Measurements from ENCODE around the gene IQGAP2.
"Not testable (repeated sequence)": the region's sequence is repeated elsewhere in the genome, so short reads cannot be mapped to it uniquely, and the experiment has no call there.

The IQGAP2 gene

DNA sequence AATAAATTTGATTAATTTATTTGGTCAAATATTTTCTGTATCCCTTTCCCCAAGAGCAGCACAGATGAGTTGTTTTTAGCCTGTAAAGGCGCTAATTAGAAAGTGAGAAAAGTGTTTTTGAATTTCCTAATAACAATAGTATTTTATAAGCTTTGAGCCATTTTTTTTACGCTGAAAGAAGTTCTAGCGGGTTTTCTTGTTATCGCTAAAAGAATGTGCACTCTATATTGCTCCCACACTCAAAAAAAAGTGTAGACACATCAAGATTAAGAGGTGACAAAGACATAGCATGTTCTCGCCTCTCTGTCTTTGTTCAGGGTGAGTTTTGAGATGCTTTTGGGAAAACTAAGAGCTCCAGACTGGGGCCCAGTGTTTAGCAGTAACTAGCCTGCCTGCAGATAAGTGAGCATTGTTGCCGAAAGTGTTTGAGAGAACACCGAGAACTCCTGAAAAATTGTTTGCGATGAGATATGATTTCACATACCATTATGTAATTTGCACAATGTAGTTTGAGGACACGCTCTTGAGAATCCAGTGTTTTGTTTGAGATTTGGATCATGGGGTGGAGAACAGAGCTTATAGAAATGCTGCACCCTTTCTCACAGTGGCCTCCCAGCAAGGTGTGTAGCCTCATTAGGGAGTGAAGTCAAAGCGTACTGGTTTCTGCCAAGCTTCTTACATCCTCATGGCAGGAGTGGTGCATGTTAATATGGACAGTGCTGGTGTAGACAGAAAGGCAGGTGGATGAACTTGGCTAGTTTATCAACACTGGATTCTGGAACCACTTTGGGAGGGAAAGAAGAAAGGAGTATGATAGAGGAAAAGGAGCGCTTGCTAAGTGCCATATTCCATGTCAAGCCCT, 314.4 kb downstream of the IQGAP2 start:
- DNase-seq (ENCODE audit: low spot score): no peak

DNA sequence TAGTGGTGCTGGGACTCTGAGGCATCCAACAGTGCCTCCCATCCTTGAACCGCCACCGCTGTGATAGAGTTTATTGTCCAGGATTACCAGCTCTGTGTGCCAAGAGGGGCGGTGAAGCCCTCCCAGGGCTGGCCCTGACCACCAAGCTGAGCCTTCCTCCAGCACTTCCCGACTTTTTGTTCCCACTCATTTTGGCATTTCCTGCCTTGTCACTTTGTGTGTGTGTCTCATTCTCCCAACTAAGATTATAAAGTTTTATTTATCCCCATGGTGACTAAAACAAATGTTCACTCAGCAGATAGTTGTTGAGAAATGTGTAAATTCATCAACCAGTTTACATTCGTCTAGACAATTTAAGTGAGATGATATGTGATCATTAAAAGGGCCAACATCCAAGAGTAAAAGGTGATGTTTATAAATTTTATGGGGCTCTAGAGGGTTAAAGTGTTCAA, 315.3 kb downstream of the IQGAP2 start:
- no peak for DNase-seq (ENCODE audit: low spot score)

DNA sequence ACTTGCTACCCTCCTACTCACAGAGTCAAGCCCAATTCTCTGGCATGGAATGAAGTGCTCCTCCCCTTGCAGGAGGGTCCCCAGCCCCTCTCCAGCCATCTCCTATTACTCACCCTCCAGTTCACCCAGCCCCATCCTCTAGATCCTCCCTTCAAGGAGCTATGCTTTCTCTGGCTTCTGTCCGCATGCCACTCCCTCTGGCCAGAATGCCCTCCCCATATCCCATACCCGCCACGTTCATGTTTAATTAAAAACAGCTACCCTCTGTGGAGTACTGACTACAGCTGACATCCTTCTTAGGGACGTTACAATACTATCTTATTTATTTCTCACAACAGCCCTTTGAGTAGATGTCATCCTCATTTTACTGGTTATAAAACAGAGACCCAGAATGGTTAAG, 315.8 kb downstream of the IQGAP2 start:
- DNase-seq (ENCODE audit: low spot score): no peak

DNA sequence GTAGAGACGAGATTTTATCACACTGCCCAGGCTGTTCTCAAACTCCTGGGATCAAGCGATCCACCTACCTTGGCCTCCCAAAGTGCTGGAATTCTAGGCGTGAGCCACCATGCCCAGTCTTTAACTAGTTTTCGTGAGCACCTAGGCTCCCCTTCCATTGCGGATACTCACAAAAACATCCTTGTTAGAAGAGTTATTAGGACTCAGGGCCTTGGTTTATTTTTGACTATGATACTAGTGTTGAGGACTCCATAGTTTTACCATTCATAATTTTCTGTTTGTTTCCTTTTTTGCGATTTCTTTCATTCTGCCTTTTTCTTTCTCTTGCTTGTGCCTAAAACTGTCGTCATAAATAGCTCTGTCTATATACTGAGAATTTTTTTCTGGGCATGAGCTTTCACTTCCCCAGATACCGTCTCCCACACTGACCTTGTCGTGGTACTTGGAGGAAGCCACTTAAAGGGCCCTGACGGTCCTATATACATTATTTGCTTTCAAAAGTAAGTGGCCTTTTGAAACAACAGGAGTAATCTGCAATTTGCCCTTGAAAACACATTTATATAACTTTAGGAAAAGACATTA, 318.0 kb downstream of the IQGAP2 start:
- DNase-seq (ENCODE audit: low spot score): no peak

DNA sequence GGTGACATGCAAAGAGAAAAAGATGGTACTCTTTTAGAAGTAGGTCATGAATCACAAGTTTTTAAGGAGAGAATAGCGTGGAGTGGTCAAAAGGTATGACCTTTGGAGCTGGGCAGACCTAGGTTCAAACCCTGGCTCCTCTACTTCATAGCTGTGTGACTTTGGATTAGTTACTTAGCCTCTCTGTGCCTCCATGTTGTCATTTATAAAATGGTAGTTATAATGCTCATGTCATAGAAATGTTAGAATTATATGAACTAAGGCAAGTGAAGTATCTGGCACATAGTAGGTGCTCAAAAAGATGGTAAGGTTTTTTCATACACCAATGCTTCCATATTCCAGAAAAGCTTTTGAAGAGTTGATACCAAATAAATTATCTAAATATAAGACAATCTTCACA, 320.2 kb downstream of the IQGAP2 start:
- DNase-seq (ENCODE audit: low spot score): no peak

DNA sequence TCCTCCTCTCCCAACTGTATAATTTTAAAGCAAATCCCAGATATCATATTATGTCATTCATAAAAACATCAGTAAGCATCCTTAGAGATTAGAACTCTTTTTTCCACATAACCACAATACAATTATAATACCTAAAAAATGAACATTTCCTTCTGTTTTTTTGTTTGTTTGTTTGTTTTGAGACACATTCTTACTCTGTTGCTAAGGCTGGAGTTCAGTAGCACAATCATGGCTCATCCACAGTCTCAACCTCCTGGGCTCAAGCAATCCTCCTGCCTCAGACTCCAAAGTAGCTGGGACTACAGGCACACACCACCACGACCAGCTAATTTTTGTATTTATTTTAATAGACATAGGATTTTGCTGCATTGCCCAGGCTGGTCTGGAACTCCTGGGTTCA, 320.8 kb downstream of the IQGAP2 start:
- no peak for DNase-seq (ENCODE audit: low spot score)

DNA sequence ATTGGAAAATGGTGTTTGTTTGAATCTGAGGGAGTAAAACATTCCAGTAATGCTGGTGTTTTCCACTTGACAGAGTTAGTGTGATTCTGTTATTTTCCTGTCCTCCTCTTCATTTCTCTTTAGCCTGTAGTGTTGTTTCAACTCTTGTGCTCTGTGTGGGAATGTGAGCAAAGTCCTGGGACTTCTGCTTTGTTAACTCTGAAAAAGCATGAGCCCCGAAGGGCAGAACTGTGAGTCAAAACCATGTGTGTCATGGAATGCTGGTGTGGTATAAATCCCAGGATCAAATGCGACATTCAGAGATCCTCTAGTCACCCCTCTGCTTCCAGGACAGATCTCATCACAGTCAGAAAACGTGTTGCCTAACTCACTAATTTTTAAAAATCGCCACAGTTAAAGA, 321.8 kb downstream of the IQGAP2 start:
- no peak for DNase-seq (ENCODE audit: low spot score)

DNA sequence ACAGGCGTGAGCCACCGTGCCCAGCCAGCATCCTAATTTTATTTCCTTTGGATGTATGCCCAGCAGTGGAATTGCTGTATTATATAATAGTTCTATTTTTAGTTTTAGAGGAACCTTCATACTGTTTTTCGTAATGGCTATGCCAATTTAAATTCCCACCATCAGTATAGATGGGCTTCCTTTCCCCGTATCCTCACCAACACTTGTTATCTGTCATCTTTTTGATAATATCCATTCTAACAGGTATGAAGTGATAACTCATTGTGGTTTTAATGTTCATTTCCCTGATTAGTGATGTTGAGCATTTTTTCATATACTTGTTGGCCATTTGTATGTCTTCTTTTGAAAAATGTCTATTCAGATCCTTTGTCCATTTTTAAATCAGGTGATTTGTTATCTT, 325.9 kb downstream of the IQGAP2 start:
- no peak for DNase-seq (ENCODE audit: low spot score)

DNA sequence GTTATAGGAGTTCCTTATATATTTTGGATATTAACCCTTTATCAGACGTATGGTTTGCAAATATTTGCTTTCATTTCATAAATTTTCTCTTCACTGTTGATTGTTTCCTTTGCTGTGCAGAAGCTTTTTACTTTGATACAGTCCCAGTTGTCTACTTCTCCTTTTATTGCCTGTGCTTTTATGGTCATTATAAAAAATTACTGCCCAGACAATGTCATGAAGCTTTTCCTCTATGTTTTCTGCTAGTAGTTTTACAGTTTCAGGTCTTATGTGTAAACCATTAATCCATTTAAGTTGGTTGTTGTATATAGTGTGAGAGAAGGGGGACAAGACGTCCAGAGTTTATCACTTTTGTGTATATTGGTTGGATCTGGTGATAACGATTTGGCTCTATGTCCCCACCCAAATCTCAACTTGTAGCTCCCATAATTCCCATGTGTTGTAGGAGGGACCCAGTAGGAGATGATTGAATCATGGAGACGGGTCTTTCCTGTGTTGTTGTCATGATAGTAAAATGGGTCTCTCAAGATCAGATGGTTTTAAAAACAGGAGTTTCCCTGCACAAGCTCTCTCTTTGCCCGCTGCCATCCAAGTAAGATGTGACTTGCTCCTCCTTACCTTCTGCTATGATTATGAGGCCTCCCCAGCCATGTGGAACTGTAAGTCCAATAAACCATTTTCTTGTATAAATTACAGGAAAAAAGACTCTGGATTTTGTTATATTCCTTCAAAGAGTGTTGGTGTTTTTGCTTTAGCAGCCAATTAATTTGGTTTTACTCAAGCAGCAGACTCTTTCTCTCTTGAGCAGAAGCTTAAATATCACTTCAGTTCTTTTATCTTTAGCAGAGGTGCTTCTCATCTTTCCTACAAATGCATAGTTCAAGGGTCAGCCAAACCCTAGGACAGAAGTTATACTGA, 326.5 kb downstream of the IQGAP2 start:
- no peak for DNase-seq (ENCODE audit: low spot score)

DNA sequence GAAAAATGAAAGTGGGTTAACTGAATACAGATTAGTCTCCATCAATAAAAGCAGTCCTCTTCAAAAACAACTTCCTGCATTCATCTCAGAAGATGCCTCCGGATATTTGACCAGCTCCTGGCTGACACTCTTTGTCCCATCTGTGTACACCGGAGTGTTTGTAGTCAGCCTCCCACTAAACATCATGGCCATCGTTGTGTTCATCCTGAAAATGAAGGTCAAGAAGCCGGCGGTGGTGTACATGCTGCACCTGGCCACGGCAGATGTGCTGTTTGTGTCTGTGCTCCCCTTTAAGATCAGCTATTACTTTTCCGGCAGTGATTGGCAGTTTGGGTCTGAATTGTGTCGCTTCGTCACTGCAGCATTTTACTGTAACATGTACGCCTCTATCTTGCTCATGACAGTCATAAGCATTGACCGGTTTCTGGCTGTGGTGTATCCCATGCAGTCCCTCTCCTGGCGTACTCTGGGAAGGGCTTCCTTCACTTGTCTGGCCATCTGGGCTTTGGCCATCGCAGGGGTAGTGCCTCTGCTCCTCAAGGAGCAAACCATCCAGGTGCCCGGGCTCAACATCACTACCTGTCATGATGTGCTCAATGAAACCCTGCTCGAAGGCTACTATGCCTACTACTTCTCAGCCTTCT, 329.4 kb downstream of the IQGAP2 start:
- DNase-seq (ENCODE audit: low spot score): no peak

DNA sequence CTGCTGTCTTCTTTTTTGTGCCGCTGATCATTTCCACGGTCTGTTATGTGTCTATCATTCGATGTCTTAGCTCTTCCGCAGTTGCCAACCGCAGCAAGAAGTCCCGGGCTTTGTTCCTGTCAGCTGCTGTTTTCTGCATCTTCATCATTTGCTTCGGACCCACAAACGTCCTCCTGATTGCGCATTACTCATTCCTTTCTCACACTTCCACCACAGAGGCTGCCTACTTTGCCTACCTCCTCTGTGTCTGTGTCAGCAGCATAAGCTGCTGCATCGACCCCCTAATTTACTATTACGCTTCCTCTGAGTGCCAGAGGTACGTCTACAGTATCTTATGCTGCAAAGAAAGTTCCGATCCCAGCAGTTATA, 329.9 kb downstream of the IQGAP2 start:
- no peak for DNase-seq (ENCODE audit: low spot score)

DNA sequence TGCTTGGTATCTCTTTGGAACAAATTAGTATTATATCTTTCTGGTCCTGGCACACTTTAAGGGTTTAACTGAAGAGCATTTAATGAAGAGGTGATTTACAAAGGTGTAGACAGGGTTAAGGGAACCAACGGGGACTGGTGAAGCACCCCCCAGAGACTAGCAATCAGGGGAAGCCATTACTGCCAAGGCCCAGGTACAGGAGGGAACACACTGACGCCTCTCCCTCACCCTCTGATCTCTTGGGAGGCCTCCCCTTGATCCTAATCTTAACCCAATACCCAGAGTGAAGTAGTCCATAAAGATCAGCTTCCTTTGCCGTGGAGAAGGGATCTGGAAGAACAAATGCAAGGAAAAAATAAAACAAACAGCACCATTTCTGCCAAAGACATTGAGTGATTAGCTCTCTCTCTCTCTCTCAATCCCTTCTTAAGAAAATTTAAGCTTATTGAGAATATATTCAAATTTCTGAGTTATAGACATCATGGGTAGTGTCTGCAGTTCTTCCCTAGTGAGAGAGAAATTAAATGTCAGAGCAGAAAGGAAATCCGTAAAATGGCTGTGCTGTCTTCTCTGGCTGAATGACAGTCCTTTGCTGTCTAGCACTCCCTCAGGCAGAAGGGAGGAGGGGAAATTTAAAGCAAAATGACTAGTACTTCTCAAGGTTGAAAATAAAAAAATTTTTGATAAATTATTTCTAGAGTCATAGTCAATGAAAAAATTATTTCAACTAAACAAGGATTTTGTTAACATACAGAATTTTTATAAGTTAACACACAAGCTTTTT, 332.9 kb downstream of the IQGAP2 start:
- no peak for DNase-seq (ENCODE audit: low spot score)

DNA sequence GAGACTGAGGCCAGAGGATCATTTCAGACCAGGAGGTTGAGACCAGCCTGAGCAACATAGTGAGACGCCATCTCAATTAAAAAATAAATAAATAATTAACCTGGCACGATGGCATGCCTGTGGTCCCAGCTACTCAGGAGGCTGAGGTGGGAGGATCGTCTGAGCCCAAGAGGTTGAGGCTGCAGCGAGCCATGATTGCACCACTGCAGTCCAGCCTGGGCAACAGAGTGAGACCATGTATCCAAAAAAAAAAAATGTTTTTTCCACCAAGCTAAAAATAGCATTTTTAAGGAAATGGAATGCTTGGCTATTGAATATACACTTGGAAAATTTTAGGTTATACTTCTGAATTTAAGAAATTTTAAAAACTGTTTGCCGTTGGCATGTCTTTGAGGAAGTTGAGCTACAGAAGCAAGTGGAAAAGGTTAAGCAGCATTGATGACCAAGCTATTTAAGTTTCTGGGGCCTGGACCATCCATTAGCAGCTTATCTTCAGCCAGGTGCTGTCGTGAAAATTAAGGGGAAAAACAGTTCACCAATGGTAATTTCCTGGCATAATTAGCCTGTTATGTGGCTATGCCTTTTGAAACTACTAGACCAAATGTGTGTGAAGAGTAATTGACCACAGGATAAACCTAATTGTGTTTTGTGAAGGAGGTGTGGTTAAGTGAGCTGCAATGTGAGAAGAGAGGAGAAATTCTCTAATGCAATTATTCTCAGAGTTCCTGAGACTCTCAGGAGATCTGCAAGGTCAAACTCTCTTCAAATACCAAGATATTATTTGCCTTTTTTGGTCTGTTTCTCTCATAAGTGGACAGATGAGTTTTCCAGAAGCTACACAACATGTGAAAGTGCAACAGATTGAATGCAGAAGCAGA, 333.8 kb downstream of the IQGAP2 start:
- DNase-seq (ENCODE audit: low spot score): no peak

DNA sequence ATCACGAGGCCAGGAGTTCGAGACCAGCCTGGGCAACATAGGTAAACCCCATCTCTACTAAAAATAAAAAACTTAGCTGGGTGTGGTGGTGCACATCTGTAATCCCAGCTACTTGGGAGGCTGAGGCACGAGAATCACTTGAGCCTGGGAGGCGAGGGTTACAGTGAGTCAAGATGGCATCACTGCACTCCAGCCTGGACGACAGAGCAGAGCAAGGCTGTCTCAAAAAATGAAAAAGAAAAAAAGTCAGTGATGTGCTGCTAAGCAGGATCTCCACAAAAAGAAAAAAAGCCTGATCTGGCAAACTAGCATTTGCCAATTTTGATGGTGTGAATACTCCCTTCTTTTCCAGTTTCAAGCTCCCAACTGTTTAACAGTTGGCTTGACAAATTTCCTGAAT, 334.8 kb downstream of the IQGAP2 start:
- no peak for DNase-seq (ENCODE audit: low spot score)

DNA sequence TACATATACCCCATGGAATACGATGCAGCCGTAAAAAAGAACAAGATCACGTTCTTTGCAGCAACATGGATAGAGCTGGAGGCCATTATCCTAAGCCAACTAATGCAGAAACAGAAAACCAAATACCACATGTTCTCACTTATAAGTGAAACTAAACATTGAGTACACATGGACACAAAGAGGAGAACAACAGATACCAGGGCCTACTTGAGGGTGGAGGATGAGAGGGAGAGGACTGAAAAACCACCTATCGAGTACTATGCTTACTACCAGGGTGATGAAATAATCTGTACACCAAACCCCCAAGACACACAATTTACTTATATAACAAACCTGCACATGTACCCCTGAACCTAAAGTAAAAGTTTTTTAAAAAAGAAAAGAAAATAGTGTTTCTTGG, 338.4 kb downstream of the IQGAP2 start:
- not testable (repeated sequence) for DNase-seq (ENCODE audit: low spot score)

DNA sequence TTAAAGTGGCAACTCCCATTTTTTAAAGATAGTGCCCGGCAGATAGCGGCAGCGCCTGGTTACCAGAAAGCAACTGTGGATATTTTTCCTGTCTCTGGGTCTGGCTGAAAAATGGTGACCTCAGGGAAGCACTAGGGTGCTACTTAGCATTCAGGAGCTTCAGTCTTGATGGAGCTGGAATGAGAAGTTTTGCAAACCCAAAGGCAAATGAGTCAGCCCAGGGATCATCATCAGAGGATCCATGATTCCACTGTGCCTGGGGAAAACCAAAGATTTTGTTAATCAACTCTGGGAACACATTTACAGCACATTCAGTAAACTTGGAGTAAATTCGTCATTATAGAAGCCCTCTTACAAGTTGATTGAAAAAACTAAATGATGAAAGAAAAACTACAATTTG, 339.5 kb downstream of the IQGAP2 start:
- no peak for DNase-seq (ENCODE audit: low spot score)

DNA sequence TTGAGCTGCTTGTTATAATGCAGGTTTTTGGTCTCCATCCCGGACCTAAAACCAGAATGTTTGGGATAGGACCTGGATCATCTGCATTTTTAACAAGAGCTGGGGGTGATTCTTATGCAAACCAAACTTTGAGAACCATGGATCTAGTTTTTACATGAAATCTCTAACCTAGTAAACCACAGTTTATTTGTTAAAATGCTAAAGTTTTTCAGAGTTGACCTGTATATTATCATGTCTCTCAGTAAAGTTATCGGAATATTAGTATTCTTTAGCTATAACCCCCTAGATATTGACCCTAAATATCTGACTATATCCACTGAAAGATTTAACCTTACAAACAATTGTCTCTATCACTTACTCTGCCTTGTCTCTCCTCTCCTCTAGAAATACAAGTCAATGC, 341.5 kb downstream of the IQGAP2 start:
- no peak for DNase-seq (ENCODE audit: low spot score)

DNA sequence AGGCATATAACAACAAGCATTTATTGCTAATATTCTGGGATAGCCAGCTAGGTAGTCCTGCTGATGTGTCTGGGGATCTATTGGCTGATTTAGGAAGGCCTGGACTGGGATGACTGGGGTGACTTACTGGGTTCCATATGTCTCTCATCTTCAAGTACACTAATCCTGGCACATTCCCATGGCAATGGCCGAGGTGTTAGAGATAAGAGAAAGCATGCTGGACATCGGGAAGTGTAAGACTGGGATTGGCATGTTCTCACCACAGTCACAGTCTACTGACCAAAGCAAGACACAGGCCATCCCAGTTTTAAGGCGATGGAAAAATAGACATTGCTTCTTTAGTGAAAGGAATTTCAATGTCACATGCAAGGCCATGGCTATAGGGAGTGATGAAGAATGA, 342.6 kb downstream of the IQGAP2 start:
- DNase-seq (ENCODE audit: low spot score): no peak

DNA sequence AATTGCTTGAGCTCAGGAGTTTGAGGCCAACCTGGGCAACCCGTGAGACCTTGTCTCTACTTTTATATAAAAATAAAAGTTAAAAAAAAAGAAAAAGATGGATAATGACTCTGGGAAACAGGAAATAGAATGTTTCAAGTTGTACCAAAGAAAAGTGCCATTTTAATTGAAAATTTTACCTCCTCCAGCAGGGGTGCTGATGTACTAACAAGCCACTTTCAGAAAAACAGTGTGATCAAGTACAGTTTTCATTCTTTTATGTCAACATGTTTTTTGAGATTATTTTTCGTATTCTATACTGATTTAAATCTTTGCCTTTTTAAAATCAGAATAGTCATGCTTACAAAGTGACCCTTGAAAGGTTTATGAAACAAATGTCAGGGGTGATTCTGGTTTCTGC, 343.6 kb downstream of the IQGAP2 start:
- DNase-seq (ENCODE audit: low spot score): no peak

DNA sequence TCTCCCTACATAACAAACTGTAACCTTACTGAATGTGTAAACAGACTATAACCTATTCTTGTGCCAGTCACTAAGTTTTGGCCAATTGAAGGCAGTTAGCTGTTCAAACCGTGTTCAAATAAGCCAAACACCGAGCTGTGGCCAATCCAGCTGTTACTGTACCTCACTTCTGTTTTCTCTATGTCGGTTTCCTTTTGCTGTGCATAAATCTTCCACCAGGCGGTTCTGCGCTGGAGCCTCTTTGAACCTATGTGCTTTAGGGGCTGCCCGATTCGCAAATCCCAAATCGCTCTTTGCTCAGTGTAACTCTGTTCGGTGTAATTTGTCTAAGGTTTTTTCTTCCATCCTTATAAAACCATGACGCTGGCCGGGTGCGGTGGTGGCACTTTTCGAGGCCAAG, 344.6 kb downstream of the IQGAP2 start:
- DNase-seq (ENCODE audit: low spot score): no peak

DNA sequence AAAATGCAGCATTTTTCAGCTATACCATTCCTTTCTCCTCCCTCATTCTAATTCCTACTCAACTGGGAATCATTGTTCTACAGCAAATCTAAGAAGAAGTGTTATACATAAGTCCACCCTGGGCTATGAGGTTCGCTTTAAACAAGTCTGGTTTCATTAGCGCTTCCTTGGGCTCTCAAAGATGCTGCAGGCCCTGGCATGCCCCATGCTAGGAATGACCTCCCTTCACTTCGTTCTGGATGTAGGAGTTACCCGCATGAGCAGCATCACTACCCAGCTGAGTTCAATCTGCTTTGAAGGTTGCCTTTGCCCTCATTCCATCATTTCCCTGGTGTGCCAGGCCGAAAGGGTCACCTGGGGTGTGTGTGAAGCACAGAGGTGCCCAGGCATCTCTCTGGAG, 348.2 kb downstream of the IQGAP2 start:
- no peak for DNase-seq (ENCODE audit: low spot score)

Measured in D341Med (cell line).